LNCAP (cell line): Measurements from ENCODE around the gene KCNQ5.

Experiments
- TF ChIP-seq, protein P1 (sequence below): fragments of 450-650 bp; IDR thresholded peaks from 2 replicates; pipeline ENCODE4 v1.5.1; 2017; ENCODE audit warnings: mild to moderate bottlenecking

KCNQ5 gene

DNA sequence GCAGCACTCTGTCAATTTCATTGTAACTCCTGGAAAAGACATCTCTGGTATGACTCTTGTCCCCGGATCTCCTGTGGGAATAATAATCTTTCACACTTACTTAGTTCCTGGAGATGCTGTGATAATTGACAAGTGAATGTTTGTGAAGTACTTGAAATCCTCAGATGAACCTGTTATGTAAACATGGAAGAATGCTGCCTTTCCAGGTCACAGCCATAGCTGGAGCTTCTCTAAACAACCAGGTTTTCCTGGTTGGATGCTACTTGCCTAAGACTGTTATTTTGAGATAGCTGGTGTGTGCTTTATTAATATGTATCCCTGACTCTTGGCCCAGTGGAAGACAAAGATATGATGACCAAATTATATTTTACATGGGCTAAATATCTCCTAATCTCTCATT is 228.6 kb downstream of the KCNQ5 start:
- TF ChIP-seq, protein P1, sequence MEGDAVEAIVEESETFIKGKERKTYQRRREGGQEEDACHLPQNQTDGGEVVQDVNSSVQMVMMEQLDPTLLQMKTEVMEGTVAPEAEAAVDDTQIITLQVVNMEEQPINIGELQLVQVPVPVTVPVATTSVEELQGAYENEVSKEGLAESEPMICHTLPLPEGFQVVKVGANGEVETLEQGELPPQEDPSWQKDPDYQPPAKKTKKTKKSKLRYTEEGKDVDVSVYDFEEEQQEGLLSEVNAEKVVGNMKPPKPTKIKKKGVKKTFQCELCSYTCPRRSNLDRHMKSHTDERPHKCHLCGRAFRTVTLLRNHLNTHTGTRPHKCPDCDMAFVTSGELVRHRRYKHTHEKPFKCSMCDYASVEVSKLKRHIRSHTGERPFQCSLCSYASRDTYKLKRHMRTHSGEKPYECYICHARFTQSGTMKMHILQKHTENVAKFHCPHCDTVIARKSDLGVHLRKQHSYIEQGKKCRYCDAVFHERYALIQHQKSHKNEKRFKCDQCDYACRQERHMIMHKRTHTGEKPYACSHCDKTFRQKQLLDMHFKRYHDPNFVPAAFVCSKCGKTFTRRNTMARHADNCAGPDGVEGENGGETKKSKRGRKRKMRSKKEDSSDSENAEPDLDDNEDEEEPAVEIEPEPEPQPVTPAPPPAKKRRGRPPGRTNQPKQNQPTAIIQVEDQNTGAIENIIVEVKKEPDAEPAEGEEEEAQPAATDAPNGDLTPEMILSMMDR: no peak

DNA sequence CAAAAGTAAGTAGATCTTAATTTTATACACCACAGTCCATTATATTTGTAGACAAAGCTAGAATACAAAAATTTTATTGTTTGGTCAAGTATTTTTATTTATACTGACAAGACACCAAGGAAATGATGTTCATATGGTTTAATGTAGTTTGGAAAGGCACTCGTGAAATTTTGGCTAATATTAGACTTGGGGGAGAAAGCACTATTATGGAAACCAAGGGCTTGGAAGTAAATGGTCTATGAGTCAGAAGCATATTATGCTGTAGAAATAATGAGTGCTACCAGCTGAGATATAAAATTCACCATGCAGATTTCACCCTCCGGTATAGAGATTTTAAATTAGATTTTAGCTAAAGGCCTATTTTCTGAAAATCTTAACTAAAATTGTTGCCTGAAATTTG is 233.6 kb downstream of the KCNQ5 start:
- TF ChIP-seq, protein P1: no peak

DNA sequence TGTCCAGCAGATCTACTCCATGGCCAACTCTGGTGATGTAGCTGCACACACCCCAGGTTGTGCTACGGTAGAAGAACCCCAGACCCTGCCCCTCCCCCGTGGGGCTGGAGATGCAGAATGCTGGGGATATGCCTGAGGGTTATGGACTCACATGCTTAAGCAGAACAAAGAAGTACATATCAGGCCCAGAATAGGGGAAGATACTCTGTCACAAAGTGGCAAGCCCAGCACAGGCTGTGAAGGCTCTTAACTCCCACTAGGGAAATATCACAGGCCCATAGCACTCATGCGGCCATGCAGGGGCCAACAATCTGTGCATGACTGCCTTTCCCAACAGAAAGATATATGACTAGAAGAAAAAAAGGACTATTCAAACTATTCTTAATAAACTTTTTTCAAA is 234.9 kb downstream of the KCNQ5 start:
- TF ChIP-seq, protein P1: no peak

DNA sequence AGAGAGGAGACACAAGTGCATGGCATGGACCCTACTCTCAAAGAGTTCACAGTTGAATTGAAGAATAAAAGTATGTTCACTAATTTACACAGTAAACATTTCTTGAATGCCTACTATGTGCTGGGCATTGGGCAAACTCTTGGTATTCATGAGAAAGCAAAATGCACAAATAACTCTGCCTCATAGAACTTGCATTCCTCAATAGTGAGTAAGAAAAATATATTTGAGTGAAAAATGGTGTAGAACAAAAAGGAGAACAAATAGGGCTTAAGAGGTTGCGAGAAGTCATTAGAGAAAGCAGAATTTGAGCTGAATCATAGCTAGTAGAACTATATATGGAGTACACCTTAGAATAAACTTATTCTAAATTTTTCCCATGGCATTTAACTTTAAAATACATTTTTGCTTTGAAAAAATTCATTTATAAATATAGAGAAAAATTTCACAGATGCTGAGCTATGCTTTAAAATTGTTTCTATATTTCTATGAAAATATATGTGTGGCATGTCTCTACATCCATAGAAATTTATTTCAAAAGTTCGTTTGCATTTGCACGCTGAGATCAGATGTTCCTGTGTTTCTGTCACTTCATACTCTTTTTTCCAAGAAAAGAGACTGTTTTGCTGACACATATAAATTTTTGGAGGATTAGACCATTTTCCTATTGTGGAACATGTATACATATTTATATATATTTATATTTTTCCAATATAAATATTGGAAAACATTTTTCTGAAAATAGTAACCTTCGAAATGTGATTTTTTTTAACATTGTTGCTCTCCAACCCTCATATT is 236.1 kb downstream of the KCNQ5 start:
- TF ChIP-seq, protein P1: no peak

DNA sequence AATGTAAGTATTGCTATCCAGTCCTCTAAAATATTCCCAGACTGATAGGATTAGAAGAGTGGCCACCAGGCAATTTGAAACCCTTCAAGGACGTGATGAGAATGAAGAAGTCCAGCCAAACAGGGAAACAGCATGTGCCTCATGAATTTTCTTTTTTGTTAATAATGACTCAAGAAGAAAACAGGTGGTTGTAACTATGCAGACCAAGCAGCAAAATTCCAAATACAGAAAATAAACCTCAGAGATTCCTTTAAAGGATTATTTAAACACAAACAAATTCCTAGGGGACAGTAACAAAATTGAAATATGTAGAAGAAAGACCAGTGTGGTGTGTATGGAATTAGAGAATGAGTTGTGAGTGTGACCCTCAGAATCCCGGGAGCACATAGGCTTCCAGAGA is 239.2 kb downstream of the KCNQ5 start:
- TF ChIP-seq, protein P1: no peak

DNA sequence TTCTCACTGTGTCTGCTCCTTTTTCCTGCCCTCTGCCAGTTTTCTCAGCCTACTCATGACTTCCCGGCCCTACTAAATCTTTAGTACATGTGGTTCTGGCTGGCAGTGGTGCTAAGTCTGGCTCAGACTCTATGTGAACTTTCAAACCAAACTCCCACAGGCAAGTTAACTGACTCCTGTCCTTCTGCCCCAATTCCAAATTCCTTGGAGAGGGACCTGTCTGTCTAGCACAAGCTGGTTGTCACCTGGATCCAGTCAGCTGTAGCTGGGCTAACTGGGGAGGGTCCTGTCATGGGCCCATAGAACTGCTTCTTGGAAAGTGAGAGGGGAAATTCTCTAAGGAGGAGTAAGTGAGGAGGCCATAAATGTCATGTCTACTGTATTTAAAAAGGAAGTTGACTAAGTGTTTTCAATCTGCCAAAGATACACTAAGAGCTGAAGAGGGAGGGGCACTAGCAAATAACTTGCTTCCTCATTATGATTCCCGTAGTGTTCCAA is 240.1 kb downstream of the KCNQ5 start:
- TF ChIP-seq, protein P1: no peak

DNA sequence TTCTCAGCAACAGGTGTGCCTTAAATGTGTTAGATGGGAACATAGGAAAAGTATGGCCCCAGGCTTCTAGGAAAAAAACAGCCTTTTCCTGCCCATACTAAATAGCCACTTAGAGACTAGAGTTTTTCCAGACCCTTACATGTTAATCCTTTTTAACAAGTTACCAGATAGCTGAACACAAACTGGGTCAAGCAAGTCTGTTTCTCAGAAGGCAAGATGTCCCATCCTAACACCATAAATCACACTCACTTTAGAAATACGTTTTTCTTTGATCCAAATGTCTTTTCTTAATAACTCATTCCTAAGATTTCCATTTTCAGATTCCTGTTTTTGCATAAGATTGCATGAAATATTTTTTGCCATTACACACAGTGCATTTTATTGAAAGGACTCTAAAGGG is 241.3 kb downstream of the KCNQ5 start:
- TF ChIP-seq, protein P1: no peak

DNA sequence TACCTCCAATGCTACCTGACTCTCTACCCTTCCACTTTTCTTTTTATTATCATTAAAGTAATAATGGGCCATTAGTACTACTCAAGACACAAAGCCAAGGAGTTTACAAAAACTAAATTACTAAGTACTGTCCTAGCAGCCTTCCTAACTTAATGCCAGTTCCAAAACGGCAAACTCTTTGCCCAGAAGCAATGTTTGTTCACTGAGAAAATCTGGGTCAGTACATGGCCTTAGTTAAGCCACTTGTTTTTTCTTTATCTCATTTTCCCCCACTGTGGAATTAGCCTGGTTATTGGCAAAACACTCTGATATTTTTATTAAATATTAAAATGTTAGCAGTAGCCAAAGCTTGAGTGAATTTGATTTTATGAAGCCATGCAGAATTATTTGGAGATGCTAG is 242.4 kb downstream of the KCNQ5 start:
- TF ChIP-seq, protein P1: no peak
